ENCODE results near the gene VEZT. TPM values are rescaled to one million over a fixed set of nuclear protein-coding genes. Genes with fewer than 3 reads are reported as not detected.

The VEZT gene
- total and polyA plus RNA-seq, 4 donors, result 13.7 to 47.4 (median 22.0) TPM

- Histone ChIP-seq H3K4me3 (ENCODE audit: low read depth in 1 of 3, low read length in 3 of 3) (no peak overlapping the region), H3K4me1 (ENCODE audit: control insufficient read depth in 4 of 4, insufficient read depth in 4 of 4, low read length in 3 of 4) (peaks cover 0 to 2% (median 0%) of the 10 kb centered on the region in 4 donors), H3K9ac (ENCODE audit: low read depth in 1 of 2, low read length in 2 of 2) (no peak overlapping the region), H3K36me3 (ENCODE audit: control insufficient read depth in 4 of 4, insufficient read depth in 3 of 4, low read depth in 1 of 4, low read length in 3 of 4) (peaks cover 0 to 7% (median 1%) of the 10 kb centered on the region in 4 donors), H3K9me3 (ENCODE audit: control insufficient read depth in 4 of 4, low read length in 3 of 4) (no peaks in the 10 kb centered on the region), H3K27ac (ENCODE audit: low read depth in 1 of 2, low read length in 2 of 2) (no peak overlapping the region), H3K27me3 (ENCODE audit: control insufficient read depth in 4 of 4, insufficient read depth in 4 of 4, low read length in 3 of 4) (no peaks in the 10 kb centered on the region)
- no peak for DNase-seq (ENCODE audit: low spot score)
- TF ChIP-seq HNF4G (IDR thresholded peaks at IDR 0.05) (no peak), EGR1 (IDR thresholded peaks at IDR 0.05; ENCODE audit: low read depth in 2 of 2) (no peak), SP1 (IDR thresholded peaks at IDR 0.05) (no peak), TAF1 (conservative IDR thresholded peaks at IDR 0.05) (no peak), NR2F2 (IDR thresholded peaks at IDR 0.05) (no peak)
- 96% methylated on average over 8 of the region's 8 CpGs for WGBS
Observed at GRCh38 chr12:95224202-95225170, 6.9 kb downstream of the VEZT start.

DNA sequence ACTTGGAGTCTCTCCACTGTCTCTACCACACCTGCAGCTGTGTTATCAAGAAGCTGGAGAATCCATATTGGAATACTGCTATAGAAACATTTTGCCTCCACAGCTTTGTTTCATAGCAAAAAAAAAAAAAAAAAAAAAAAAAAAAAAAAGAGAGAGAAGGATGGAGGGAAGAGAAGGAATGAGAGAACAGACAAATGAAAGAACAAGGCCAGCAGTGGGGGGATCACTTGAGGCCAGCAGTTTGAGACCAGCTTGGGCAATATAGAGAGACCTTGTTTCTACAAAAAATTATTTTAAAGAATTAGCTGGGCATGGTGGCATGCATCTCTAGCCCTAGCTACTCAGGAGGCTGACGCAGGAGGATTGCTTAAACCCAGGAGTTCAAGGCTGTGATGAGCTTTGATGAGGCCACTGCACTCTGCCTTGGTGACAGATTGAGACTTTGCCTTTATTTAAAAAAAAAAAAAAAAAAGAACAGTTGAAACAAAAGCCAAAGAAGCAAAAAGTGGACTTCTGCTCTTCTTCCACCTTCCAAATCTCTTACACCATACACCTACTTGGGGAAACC is 8.1 kb downstream of the VEZT start:
- WGBS, result 95% methylated on average over 1 of the region's 1 CpG
- DNase-seq (ENCODE audit: low spot score), result no peak
- Histone ChIP-seq H3K36me3 (ENCODE audit: control insufficient read depth in 4 of 4, insufficient read depth in 3 of 4, low read depth in 1 of 4, low read length in 3 of 4) (peaks cover 0 to 7% (median 1%) of the 10 kb centered on the region in 4 donors), H3K27me3 (ENCODE audit: control insufficient read depth in 4 of 4, insufficient read depth in 4 of 4, low read length in 3 of 4) (no peaks in the 10 kb centered on the region), H3K9me3 (ENCODE audit: control insufficient read depth in 4 of 4, low read length in 3 of 4) (no peaks in the 10 kb centered on the region), H3K9ac (ENCODE audit: low read depth in 1 of 2, low read length in 2 of 2) (no peak overlapping the region), H3K4me3 (ENCODE audit: low read depth in 1 of 3, low read length in 3 of 3) (no peak overlapping the region), H3K4me1 (ENCODE audit: control insufficient read depth in 4 of 4, insufficient read depth in 4 of 4, low read length in 3 of 4) (peaks cover 0 to 2% (median 0%) of the 10 kb centered on the region in 4 donors), H3K27ac (ENCODE audit: low read depth in 1 of 2, low read length in 2 of 2) (no peak overlapping the region)
- TF ChIP-seq FOXA2 (IDR thresholded peaks at IDR 0.05), result no peak

- Histone ChIP-seq H3K36me3 (ENCODE audit: control insufficient read depth in 4 of 4, insufficient read depth in 3 of 4, low read depth in 1 of 4, low read length in 3 of 4) (peaks cover 0 to 7% (median 1%) of the 10 kb centered on the region in 4 donors), H3K9me3 (ENCODE audit: control insufficient read depth in 4 of 4, low read length in 3 of 4) (no peaks in the 10 kb centered on the region), H3K4me1 (ENCODE audit: control insufficient read depth in 4 of 4, insufficient read depth in 4 of 4, low read length in 3 of 4) (peaks cover 0 to 2% (median 0%) of the 10 kb centered on the region in 4 donors), H3K4me3 (ENCODE audit: low read depth in 1 of 3, low read length in 3 of 3) (no peak overlapping the region), H3K9ac (ENCODE audit: low read depth in 1 of 2, low read length in 2 of 2) (no peak overlapping the region), H3K27ac (ENCODE audit: low read depth in 1 of 2, low read length in 2 of 2) (no peak overlapping the region), H3K27me3 (ENCODE audit: control insufficient read depth in 4 of 4, insufficient read depth in 4 of 4, low read length in 3 of 4) (no peaks in the 10 kb centered on the region)
- no peak for TF ChIP-seq YY1 (IDR thresholded peaks at IDR 0.05)
- no peak for TF ChIP-seq HNF4A (conservative IDR thresholded peaks at IDR 0.05)
- no peak for TF ChIP-seq HNF4G (IDR thresholded peaks at IDR 0.05)
- TF ChIP-seq NR2F2 (IDR thresholded peaks at IDR 0.05), result no peak
- TF ChIP-seq TAF1 (conservative IDR thresholded peaks at IDR 0.05), result no peak
- no peak for DNase-seq (ENCODE audit: low spot score)
- 73% methylated on average over 3 of the region's 3 CpGs for WGBS
Observed at GRCh38 chr12:95227818-95228356, 10.3 kb downstream of the VEZT start.

DNA sequence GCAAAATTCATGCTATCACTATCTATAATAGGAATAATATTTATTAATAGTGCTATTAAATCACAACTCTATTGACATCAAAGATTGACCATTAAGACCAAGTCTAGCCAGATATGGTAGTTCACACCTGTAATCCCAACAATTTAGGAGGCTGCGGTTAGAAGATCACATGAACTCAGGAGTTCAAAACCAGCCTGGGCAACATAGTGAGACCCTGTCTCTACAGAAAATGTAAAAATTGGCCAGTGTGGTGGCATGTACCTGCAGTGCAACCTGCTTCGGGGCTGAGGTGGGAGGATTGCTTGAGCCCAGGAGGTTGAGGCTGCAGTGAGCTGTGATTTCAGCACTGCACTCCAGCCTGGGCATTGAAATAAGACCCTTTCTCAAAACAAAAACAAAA is 11.0 kb downstream of the VEZT start:
- Histone ChIP-seq H3K27ac (ENCODE audit: low read depth in 1 of 2, low read length in 2 of 2) (no peak overlapping the region), H3K4me1 (ENCODE audit: control insufficient read depth in 4 of 4, insufficient read depth in 4 of 4, low read length in 3 of 4) (peaks cover 0 to 2% (median 0%) of the 10 kb centered on the region in 4 donors), H3K9ac (ENCODE audit: low read depth in 1 of 2, low read length in 2 of 2) (no peak overlapping the region), H3K9me3 (ENCODE audit: control insufficient read depth in 4 of 4, low read length in 3 of 4) (no peaks in the 10 kb centered on the region), H3K36me3 (ENCODE audit: control insufficient read depth in 4 of 4, insufficient read depth in 3 of 4, low read depth in 1 of 4, low read length in 3 of 4) (peaks cover 0 to 7% (median 1%) of the 10 kb centered on the region in 4 donors), H3K4me3 (ENCODE audit: low read depth in 1 of 3, low read length in 3 of 3) (no peak overlapping the region), H3K27me3 (ENCODE audit: control insufficient read depth in 4 of 4, insufficient read depth in 4 of 4, low read length in 3 of 4) (no peaks in the 10 kb centered on the region)
- DNase-seq (ENCODE audit: low spot score), result no peak
- TF ChIP-seq NR2F2 (IDR thresholded peaks at IDR 0.05), result no peak
- 97% methylated on average over 2 of the region's 2 CpGs for WGBS

All from liver (tissue), 9 donors.